Measurements from ENCODE around the gene DRC3. TPM values are rescaled to one million over a fixed set of nuclear protein-coding genes. Genes with fewer than 3 reads are reported as not detected.

Gene DRC3
- polyA plus RNA-seq, 1 donor (not counting 4 experiments of a cell fraction or from before 2014, with no cell fraction given), result 0.69 TPM

GRCh38 chr17:17966399-17966798 lies 6.3 kb upstream of the DRC3 start:
- FAIRE-seq (peak; percentile 9), DNase-seq (ENCODE audit: low read depth, low spot score) (no peak)
- TF ChIP-seq EZH2 (IDR thresholded peaks at IDR 0.05; ENCODE audit: low read length), result no peak
- TF ChIP-seq CTCF (optimal IDR thresholded peaks at IDR 0.05 in 1 of 3, IDR thresholded peaks at IDR 0.05 in 1 of 3, conservative IDR thresholded peaks at IDR 0.05 in 1 of 3; ENCODE audit: extremely low read depth in 1 of 3, insufficient read depth in 2 of 3, low read length in 3 of 3), result no peak
- H3K4me2 ChIP-seq (ENCODE audit: control insufficient read depth, extremely low read depth, insufficient read depth, low read depth, low read length), result no peak overlapping the region
- H3K27me3 ChIP-seq (ENCODE audit: control insufficient read depth, extremely low read depth, insufficient read depth, low read length), result no peaks in the 10 kb centered on the region
- dilution Hi-C loops (cut with MboI; ENCODE audit: extremely low pct_ligation_motif_present, low sequenced_read_pairs), result no loop called here
- H3K4me3 ChIP-seq (ENCODE audit: control insufficient read depth in 2 of 3, extremely low read depth in 1 of 3, insufficient read depth in 2 of 3, low read depth in 1 of 3, low read length in 3 of 3), result no peak overlapping the region
- H3K27ac ChIP-seq (ENCODE audit: control insufficient read depth, insufficient read depth, low read length), result no peak overlapping the region
- peaks cover 86% of the 10 kb centered on the region for H3K79me2 ChIP-seq (ENCODE audit: control insufficient read depth, insufficient read depth, low read length)
- peaks cover 15% of the 10 kb centered on the region for H3K4me1 ChIP-seq (ENCODE audit: control insufficient read depth, extremely low read depth, insufficient read depth, low read length)
- H2AFZ ChIP-seq (ENCODE audit: control insufficient read depth, low read length), result no peak overlapping the region
- no peaks in the 10 kb centered on the region for H4K20me1 ChIP-seq (ENCODE audit: control insufficient read depth, extremely low read depth, insufficient read depth, low read length)
- no peaks in the 10 kb centered on the region for H3K9me3 ChIP-seq (ENCODE audit: control insufficient read depth, low read depth, low read length)
- H3K9me1 ChIP-seq (ENCODE audit: control insufficient read depth, extremely low read depth, insufficient read depth, low read length), result peaks cover 2% of the 10 kb centered on the region
- H3K9ac ChIP-seq (ENCODE audit: control insufficient read depth, extremely low read depth, insufficient read depth, low read length), result no peak overlapping the region
- H3K36me3 ChIP-seq (ENCODE audit: control insufficient read depth in 2 of 2, extremely low read depth in 1 of 2, insufficient read depth in 2 of 2, low read length in 2 of 2), result peaks cover 0 to 4% of the 10 kb centered on the region in 2 experiments

GRCh38 chr17:17970699-17971430 lies 1.8 kb upstream of the DRC3 start:
- Histone ChIP-seq H3K4me2 (ENCODE audit: control insufficient read depth, extremely low read depth, insufficient read depth, low read depth, low read length) (peak overlapping the region; percentile 99), H3K27ac (ENCODE audit: control insufficient read depth, insufficient read depth, low read length) (peak overlapping the region; percentile 74), H4K20me1 (ENCODE audit: control insufficient read depth, extremely low read depth, insufficient read depth, low read length) (no peaks in the 10 kb centered on the region), H3K9me1 (ENCODE audit: control insufficient read depth, extremely low read depth, insufficient read depth, low read length) (peaks cover 3% of the 10 kb centered on the region), H3K4me3 (ENCODE audit: control insufficient read depth in 2 of 3, extremely low read depth in 1 of 3, insufficient read depth in 2 of 3, low read depth in 1 of 3, low read length in 3 of 3) (peak overlapping the region; percentile 78 to 88 (median 87)), H3K27me3 (ENCODE audit: control insufficient read depth, extremely low read depth, insufficient read depth, low read length) (no peaks in the 10 kb centered on the region), H3K36me3 (ENCODE audit: control insufficient read depth in 2 of 2, extremely low read depth in 1 of 2, insufficient read depth in 2 of 2, low read length in 2 of 2) (peaks cover 0 to 1% of the 10 kb centered on the region in 2 experiments), H3K9ac (ENCODE audit: control insufficient read depth, extremely low read depth, insufficient read depth, low read length) (peak overlapping the region; percentile 86), H3K79me2 (ENCODE audit: control insufficient read depth, insufficient read depth, low read length) (peaks cover 61% of the 10 kb centered on the region), H3K4me1 (ENCODE audit: control insufficient read depth, extremely low read depth, insufficient read depth, low read length) (peaks cover 23% of the 10 kb centered on the region), H2AFZ (ENCODE audit: control insufficient read depth, low read length) (no peak overlapping the region), H3K9me3 (ENCODE audit: control insufficient read depth, low read depth, low read length) (no peaks in the 10 kb centered on the region)
- DNase-seq (ENCODE audit: low read depth, low spot score), result no peak
- FAIRE-seq, result peak; percentile 26
- dilution Hi-C loops (cut with MboI; ENCODE audit: extremely low pct_ligation_motif_present, low sequenced_read_pairs), result no loop called here
- TF ChIP-seq CTCF (optimal IDR thresholded peaks at IDR 0.05 in 1 of 3, IDR thresholded peaks at IDR 0.05 in 1 of 3, conservative IDR thresholded peaks at IDR 0.05 in 1 of 3; ENCODE audit: extremely low read depth in 1 of 3, insufficient read depth in 2 of 3, low read length in 3 of 3) (no peak), EZH2 (IDR thresholded peaks at IDR 0.05; ENCODE audit: low read length) (no peak)
